ENCODE data around the gene RNF8. TPM values are rescaled to one million over a fixed set of nuclear protein-coding genes. Genes with fewer than 3 reads are reported as not detected.

The RNF8 gene
- total RNA-seq, 1 experiment from 2014 or later, result 22.0 TPM

GRCh38 chr6:37347670-37348111 lies 6.1 kb upstream of the RNF8 start:
- Mint-ChIP-seq H3K27me3 (ENCODE audit: insufficient read depth, unreplicated experiment) (peaks cover 16% of the 10 kb centered on the region), H3K9me3 (ENCODE audit: unreplicated experiment) (no peaks in the 10 kb centered on the region), H3K27ac (ENCODE audit: low read depth, unreplicated experiment) (no peak overlapping the region), H3K4me3 (ENCODE audit: unreplicated experiment) (no peak overlapping the region), H3K4me1 (ENCODE audit: insufficient read depth, unreplicated experiment) (no peaks in the 10 kb centered on the region), H3K36me3 (ENCODE audit: insufficient read depth, unreplicated experiment) (no peaks in the 10 kb centered on the region)
- no peak for TF ChIP-seq CTCF (IDR thresholded peaks at IDR 0.05; ENCODE audit: unreplicated experiment)
- BruUV-seq (replicated peaks), result no TSS peak
- intact Hi-C loops (cut with micrococcal nuclease), result no loop called here
- ChIA-PET CTCF (no interaction called here), POLR2A (no interaction called here)
- DNase-seq (ENCODE audit: unreplicated experiment), result no peak

- intact Hi-C loops (cut with micrococcal nuclease), result no loop called here
- Mint-ChIP-seq H3K27ac (ENCODE audit: low read depth, unreplicated experiment) (no peak overlapping the region), H3K27me3 (ENCODE audit: insufficient read depth, unreplicated experiment) (no peaks in the 10 kb centered on the region), H3K9me3 (ENCODE audit: unreplicated experiment) (no peaks in the 10 kb centered on the region), H3K36me3 (ENCODE audit: insufficient read depth, unreplicated experiment) (no peaks in the 10 kb centered on the region), H3K4me3 (ENCODE audit: unreplicated experiment) (no peak overlapping the region), H3K4me1 (ENCODE audit: insufficient read depth, unreplicated experiment) (peaks cover 20% of the 10 kb centered on the region)
- POLR2A ChIA-PET, result no interaction called here
- BruUV-seq (replicated peaks), result no TSS peak
- TF ChIP-seq CTCF (IDR thresholded peaks at IDR 0.05; ENCODE audit: unreplicated experiment), result no peak
- DNase-seq (ENCODE audit: unreplicated experiment), result no peak
- CTCF ChIA-PET, result interaction anchor here (1.6 kb wide), 1 partner anchor 25 kb away, joined by 5 read pairs; no protein-coding TSS in a partner anchor
Observed at GRCh38 chr6:37351027-37351426, 2.8 kb upstream of the RNF8 start.

- CTCF ChIA-PET, result interaction anchor here (0.6 to 1.2 kb wide), 2 partner anchors 81 to 333 kb away, joined by 3 to 4 read pairs; partner anchors contain the start of gene CMTR1
Observed at GRCh38 chr6:37352384-37352783, 1.4 kb upstream of the RNF8 start.

More at GRCh38 chr6:37352384-37352783, 1.4 kb upstream of the RNF8 start:
- TF ChIP-seq CTCF (IDR thresholded peaks at IDR 0.05; ENCODE audit: unreplicated experiment), result no peak
- POLR2A ChIA-PET, result no interaction called here
- Mint-ChIP-seq H3K4me3 (ENCODE audit: unreplicated experiment) (peak overlapping the region; percentile 35), H3K27ac (ENCODE audit: low read depth, unreplicated experiment) (no peak overlapping the region), H3K27me3 (ENCODE audit: insufficient read depth, unreplicated experiment) (no peaks in the 10 kb centered on the region), H3K36me3 (ENCODE audit: insufficient read depth, unreplicated experiment) (no peaks in the 10 kb centered on the region), H3K9me3 (ENCODE audit: unreplicated experiment) (no peaks in the 10 kb centered on the region), H3K4me1 (ENCODE audit: insufficient read depth, unreplicated experiment) (peaks cover 23% of the 10 kb centered on the region)
- DNase-seq (ENCODE audit: unreplicated experiment), result no peak
- intact Hi-C loops (cut with micrococcal nuclease), result no loop called here
- BruUV-seq (replicated peaks), result no TSS peak
